ENCODE data around the gene CENPO. TPM values are rescaled to one million over a fixed set of nuclear protein-coding genes. Genes with fewer than 3 reads are reported as not detected.

The CENPO gene
- polyA plus RNA-seq, 1 donor, result 10.5 TPM

DNA sequence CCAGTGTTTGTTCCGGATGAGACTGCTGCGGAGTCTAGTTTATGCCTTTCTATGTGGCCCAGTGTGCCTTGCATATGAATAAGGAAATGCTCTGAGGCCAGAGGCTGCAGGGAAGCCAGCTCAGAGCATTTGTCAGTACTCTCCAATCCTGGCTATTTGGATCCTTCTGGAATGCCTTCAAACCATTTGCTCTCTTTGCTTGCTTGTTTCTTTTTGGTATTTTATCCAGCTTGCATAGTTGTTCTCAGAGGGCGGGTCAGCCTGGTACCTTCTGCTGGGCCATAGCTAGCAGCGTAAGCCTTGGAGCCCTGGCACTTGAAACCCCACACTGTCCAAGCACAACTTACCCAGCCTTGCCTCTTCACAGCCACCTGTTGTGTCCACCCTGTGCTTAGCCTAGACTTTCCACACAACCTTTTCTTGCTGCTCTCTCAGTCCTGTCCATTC is 20.5 kb downstream of the CENPO start:
- Histone ChIP-seq H3K36me3 (ENCODE audit: control insufficient read depth, insufficient read depth, low read length) (peaks cover 30% of the 10 kb centered on the region), H3K4me3 (ENCODE audit: low read length) (no peak overlapping the region), H3K9me3 (ENCODE audit: control insufficient read depth, low read depth, low read length) (no peaks in the 10 kb centered on the region), H3K27ac (ENCODE audit: low read length) (no peak overlapping the region), H3K27me3 (ENCODE audit: control insufficient read depth, insufficient read depth, low read length) (no peaks in the 10 kb centered on the region), H3K4me1 (ENCODE audit: control insufficient read depth, insufficient read depth, low read length) (no peaks in the 10 kb centered on the region)
- WGBS (ENCODE audit: insufficient coverage, low lambda C conversion rate), result no CpG with 5 or more reads among the region's 4 CpGs
- no peak for DNase-seq

DNA sequence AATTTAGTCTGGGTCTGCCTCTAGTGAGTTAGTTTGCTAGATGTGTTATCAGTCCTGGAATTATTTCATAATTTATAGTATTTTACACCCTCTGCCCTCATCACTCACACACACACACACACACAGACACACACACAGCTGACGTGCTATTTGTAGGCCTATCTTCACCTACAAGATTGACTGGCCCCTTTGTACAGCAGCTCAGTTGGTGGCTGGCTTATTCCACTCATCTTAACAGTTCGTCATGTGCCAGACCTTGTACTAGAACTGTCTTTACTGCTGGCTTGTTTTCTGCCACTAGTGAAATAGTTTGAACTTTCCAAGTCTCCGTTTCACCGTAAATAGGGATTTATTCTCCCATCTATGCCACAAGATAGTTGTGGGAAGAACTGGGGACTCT is 21.3 kb downstream of the CENPO start:
- no peak overlapping the region for H3K4me3 ChIP-seq (ENCODE audit: low read length)
- H3K9me3 ChIP-seq (ENCODE audit: control insufficient read depth, low read depth, low read length), result no peaks in the 10 kb centered on the region
- WGBS (ENCODE audit: insufficient coverage, low lambda C conversion rate), result no CpG with 5 or more reads among the region's 4 CpGs
- DNase-seq, result no peak
- no peak overlapping the region for H3K27ac ChIP-seq (ENCODE audit: low read length)
- peaks cover 38% of the 10 kb centered on the region for H3K36me3 ChIP-seq (ENCODE audit: control insufficient read depth, insufficient read depth, low read length)
- no peaks in the 10 kb centered on the region for H3K4me1 ChIP-seq (ENCODE audit: control insufficient read depth, insufficient read depth, low read length)
- no peaks in the 10 kb centered on the region for H3K27me3 ChIP-seq (ENCODE audit: control insufficient read depth, insufficient read depth, low read length)

DNA sequence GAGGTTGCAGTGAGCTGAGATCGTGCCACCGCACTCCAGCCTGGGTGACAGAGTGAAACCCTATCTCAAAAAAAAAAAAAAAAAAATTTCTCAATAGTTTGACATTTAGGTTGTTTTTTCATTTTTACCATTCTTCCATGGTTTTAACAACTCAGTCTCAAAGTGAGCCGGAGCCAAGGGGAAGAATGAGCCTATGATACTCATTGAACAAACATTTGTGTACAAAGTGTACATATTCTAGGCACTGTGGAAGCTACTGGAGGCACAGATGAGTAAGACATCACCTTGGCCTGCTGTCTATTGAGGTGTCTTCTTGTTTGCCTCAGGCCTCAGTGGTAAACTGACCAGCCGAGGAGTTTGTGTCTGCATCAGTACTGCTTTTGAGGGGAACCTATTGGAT is 21.9 kb downstream of the CENPO start:
- H3K4me1 ChIP-seq (ENCODE audit: control insufficient read depth, insufficient read depth, low read length), result no peaks in the 10 kb centered on the region
- no CpG with 5 or more reads among the region's 4 CpGs for WGBS (ENCODE audit: insufficient coverage, low lambda C conversion rate)
- no peaks in the 10 kb centered on the region for H3K9me3 ChIP-seq (ENCODE audit: control insufficient read depth, low read depth, low read length)
- no peak overlapping the region for H3K27ac ChIP-seq (ENCODE audit: low read length)
- H3K4me3 ChIP-seq (ENCODE audit: low read length), result no peak overlapping the region
- H3K27me3 ChIP-seq (ENCODE audit: control insufficient read depth, insufficient read depth, low read length), result no peaks in the 10 kb centered on the region
- no peak for DNase-seq
- peaks cover 43% of the 10 kb centered on the region for H3K36me3 ChIP-seq (ENCODE audit: control insufficient read depth, insufficient read depth, low read length)

DNA sequence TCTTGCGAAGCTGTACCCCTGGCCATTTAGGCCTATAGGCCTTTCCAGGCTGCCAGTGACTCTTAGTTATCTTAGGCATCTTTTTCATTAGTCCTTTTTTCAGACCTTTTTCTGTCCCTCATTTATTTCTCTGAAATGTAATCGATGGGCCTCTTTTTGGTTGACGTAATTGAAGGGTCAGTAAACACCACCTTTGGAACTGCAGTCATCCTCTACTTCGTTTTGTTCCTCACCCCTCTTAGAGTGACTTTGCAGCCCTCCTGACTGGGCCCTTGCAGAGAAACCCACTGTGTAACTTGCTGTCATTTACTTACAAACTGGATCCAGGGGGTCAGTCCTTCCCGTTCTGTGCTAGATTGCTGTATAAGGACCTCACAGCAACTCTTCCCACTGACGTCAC is 23.2 kb downstream of the CENPO start:
- Histone ChIP-seq H3K36me3 (ENCODE audit: control insufficient read depth, insufficient read depth, low read length) (peaks cover 55% of the 10 kb centered on the region), H3K4me1 (ENCODE audit: control insufficient read depth, insufficient read depth, low read length) (no peaks in the 10 kb centered on the region), H3K27ac (ENCODE audit: low read length) (no peak overlapping the region), H3K27me3 (ENCODE audit: control insufficient read depth, insufficient read depth, low read length) (no peaks in the 10 kb centered on the region), H3K4me3 (ENCODE audit: low read length) (no peak overlapping the region), H3K9me3 (ENCODE audit: control insufficient read depth, low read depth, low read length) (no peaks in the 10 kb centered on the region)
- no CpG with 5 or more reads among the region's 6 CpGs for WGBS (ENCODE audit: insufficient coverage, low lambda C conversion rate)
- no peak for DNase-seq

DNA sequence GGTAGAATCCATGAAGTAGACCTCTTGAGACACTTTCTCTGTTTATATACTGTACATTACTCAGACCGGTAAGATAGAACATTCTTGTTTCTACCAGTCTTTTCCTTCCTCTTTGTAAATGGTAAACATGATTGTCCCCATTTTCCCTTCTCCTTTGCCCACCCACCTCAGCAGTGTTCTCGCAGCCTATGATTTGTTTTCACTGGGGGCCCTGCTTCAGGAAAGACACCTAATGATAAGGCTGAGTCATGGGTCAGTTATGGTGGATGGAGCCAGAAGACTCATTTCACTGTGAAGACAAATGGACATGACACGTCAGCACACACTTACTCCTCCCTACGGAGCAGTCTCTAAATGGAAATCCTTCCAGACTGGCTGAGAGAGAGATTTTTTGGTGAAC is 23.7 kb downstream of the CENPO start:
- no peaks in the 10 kb centered on the region for H3K27me3 ChIP-seq (ENCODE audit: control insufficient read depth, insufficient read depth, low read length)
- H3K36me3 ChIP-seq (ENCODE audit: control insufficient read depth, insufficient read depth, low read length), result peaks cover 60% of the 10 kb centered on the region
- no peaks in the 10 kb centered on the region for H3K4me1 ChIP-seq (ENCODE audit: control insufficient read depth, insufficient read depth, low read length)
- WGBS (ENCODE audit: insufficient coverage, low lambda C conversion rate), result 100% methylated on average over 1 of the region's 4 CpGs
- H3K9me3 ChIP-seq (ENCODE audit: control insufficient read depth, low read depth, low read length), result no peaks in the 10 kb centered on the region
- H3K27ac ChIP-seq (ENCODE audit: low read length), result no peak overlapping the region
- H3K4me3 ChIP-seq (ENCODE audit: low read length), result no peak overlapping the region
- no peak for DNase-seq

DNA sequence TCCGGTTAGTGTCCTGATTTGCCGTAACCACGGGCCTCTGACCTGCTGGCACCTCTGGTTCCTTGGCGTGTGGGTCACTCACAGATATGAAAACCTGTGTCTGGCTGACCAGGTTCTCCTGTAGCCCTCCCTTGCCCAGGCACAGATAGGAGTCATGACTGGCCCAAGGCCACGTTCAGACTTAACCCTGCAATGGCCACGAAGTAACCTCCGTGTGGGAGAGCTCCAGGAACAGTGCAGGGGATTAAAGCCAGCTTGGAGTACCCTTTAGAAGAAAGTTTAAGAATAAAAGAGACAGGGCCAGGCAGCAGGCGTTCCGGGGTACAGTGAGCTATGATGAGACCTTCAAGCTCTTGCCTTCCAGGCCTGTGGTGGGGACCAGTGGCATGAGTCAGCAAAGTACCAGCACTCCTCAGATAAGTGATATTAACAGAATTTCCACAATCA is 25.5 kb downstream of the CENPO start:
- no peak overlapping the region for H3K4me3 ChIP-seq (ENCODE audit: low read length)
- DNase-seq, result no peak
- H3K27me3 ChIP-seq (ENCODE audit: control insufficient read depth, insufficient read depth, low read length), result no peaks in the 10 kb centered on the region
- H3K4me1 ChIP-seq (ENCODE audit: control insufficient read depth, insufficient read depth, low read length), result no peaks in the 10 kb centered on the region
- no peak overlapping the region for H3K27ac ChIP-seq (ENCODE audit: low read length)
- WGBS (ENCODE audit: insufficient coverage, low lambda C conversion rate), result no CpG with 5 or more reads among the region's 9 CpGs
- H3K36me3 ChIP-seq (ENCODE audit: control insufficient read depth, insufficient read depth, low read length), result peaks cover 74% of the 10 kb centered on the region
- no peaks in the 10 kb centered on the region for H3K9me3 ChIP-seq (ENCODE audit: control insufficient read depth, low read depth, low read length)

DNA sequence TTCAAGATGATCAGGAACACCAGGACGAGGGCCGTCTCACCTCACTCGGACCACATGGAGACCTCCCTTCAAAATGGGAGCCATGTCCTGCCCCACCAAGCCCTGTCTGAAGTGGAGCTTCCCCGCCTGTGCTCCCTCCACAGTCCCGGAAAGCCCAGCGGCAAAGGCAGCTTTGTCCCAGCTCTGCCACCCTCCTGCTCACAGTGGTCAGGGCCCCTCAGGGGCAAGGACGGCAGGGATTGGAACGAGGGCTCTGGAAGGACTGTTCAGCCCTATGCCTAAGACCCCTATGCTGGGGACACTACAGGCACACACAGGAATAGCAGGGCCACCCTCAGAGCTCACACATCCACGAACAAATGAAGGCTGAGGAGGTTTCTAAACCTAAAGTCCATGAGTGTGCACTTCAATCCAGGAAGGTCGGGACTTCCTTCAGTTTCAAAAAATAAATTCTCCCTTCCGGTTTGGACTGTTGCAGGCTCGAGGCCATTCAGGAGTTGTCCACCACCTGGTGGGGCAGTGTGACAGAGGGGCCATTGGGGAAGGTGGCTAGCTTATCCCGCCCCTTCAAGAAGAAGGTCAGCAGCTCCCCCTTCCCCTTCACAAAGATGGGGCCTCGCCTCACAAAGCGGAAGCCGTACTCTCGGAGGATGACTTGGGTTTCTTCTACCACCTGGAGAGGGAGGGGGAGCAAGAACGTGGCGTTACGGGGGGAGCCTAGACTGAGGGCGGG is 26.4 kb downstream of the CENPO start:
- DNase-seq, result no peak
- Histone ChIP-seq H3K4me3 (ENCODE audit: low read length) (no peak overlapping the region), H3K27me3 (ENCODE audit: control insufficient read depth, insufficient read depth, low read length) (no peaks in the 10 kb centered on the region), H3K4me1 (ENCODE audit: control insufficient read depth, insufficient read depth, low read length) (no peaks in the 10 kb centered on the region), H3K9me3 (ENCODE audit: control insufficient read depth, low read depth, low read length) (no peaks in the 10 kb centered on the region), H3K36me3 (ENCODE audit: control insufficient read depth, insufficient read depth, low read length) (peaks cover 74% of the 10 kb centered on the region), H3K27ac (ENCODE audit: low read length) (no peak overlapping the region)
- no CpG with 5 or more reads among the region's 21 CpGs for WGBS (ENCODE audit: insufficient coverage, low lambda C conversion rate)

DNA sequence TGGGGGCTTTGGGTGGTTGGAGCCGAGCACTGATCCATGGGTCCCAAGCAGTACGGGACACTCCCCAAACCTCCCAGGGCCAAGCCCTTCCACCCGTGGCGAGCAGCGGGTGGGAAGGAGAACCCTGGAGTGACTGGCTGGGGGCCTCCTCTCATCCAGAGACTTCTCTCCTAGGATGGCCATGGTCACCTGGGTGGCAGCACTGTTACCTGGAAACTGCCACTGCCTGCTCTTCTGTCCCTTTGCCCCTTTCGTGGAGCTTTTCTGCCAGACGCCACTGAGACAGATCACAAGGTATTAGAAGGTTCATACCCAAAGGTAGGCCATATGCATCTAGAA is 26.9 kb downstream of the CENPO start:
- no peak for DNase-seq
- no CpG with 5 or more reads among the region's 7 CpGs for WGBS (ENCODE audit: insufficient coverage, low lambda C conversion rate)
- Histone ChIP-seq H3K4me3 (ENCODE audit: low read length) (no peak overlapping the region), H3K27me3 (ENCODE audit: control insufficient read depth, insufficient read depth, low read length) (no peaks in the 10 kb centered on the region), H3K9me3 (ENCODE audit: control insufficient read depth, low read depth, low read length) (no peaks in the 10 kb centered on the region), H3K27ac (ENCODE audit: low read length) (no peak overlapping the region), H3K4me1 (ENCODE audit: control insufficient read depth, insufficient read depth, low read length) (no peaks in the 10 kb centered on the region), H3K36me3 (ENCODE audit: control insufficient read depth, insufficient read depth, low read length) (peaks cover 74% of the 10 kb centered on the region)

DNA sequence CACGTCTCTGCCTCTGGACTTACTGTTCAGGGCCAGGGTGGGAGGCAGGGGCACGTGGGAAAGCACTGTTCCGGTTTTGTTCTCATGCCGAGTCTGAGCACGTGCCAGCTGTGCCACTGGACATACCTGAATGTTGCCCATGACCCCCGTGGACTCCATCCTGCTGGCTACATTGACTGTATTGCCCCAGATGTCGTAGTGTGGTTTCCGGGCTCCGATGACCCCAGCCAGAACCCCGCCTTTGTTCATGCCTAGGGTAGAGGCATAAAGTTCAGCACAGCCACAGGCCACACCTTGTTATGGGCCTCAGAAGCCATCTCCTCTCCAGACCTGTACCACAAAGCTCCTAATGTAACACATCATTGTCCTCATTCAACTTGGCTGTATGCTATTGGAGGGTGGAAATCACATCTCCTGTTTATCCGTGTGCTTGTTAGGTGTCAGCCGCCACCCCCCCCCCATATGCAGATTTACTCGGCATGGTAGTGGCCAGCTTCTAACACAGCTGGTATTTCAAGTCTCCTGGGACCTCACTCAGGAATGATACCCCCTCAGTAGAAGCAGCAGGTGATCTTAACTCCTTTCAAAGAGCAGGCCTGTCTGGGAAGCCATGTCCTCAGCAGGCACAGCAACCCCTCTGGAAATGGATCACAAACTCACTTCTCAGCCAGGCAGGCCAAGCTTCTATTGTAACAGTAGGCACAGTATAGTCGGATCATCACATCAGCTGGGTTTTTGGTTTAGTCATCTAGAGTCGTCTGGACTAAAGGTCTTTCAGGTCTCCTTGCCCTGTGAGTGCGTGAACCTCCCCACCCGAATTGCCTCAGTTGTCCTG is 27.6 kb downstream of the CENPO start:
- no peak overlapping the region for H3K27ac ChIP-seq (ENCODE audit: low read length)
- H3K36me3 ChIP-seq (ENCODE audit: control insufficient read depth, insufficient read depth, low read length), result peaks cover 71% of the 10 kb centered on the region
- WGBS (ENCODE audit: insufficient coverage, low lambda C conversion rate), result no CpG with 5 or more reads among the region's 17 CpGs
- H3K4me3 ChIP-seq (ENCODE audit: low read length), result no peak overlapping the region
- H3K4me1 ChIP-seq (ENCODE audit: control insufficient read depth, insufficient read depth, low read length), result no peaks in the 10 kb centered on the region
- no peaks in the 10 kb centered on the region for H3K9me3 ChIP-seq (ENCODE audit: control insufficient read depth, low read depth, low read length)
- no peak for DNase-seq
- H3K27me3 ChIP-seq (ENCODE audit: control insufficient read depth, insufficient read depth, low read length), result no peaks in the 10 kb centered on the region

DNA sequence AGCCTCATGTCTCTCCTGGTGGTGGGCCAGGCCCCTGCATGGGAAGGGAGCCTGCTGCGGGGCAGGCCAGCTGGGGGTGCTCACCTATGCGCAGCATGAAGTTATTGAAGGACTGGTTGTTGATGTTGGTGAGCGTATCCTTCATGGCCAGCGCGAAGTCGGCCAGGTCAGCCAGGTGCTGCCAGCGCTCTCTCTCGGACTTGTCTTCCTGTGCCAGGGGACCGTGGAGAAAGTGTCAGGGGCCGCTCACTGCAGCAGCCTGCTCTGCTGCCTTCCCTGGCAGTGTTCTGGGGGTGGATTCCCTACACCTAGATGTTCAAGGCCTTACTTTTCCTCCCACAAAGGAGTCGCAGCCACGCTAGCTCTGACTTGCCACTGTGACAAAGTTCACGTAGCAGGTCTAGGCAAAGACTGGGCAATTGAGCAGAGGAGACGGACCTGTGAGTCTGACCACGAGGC is 28.2 kb downstream of the CENPO start:
- Histone ChIP-seq H3K4me1 (ENCODE audit: control insufficient read depth, insufficient read depth, low read length) (no peaks in the 10 kb centered on the region), H3K27ac (ENCODE audit: low read length) (no peak overlapping the region), H3K4me3 (ENCODE audit: low read length) (no peak overlapping the region), H3K36me3 (ENCODE audit: control insufficient read depth, insufficient read depth, low read length) (peaks cover 65% of the 10 kb centered on the region), H3K27me3 (ENCODE audit: control insufficient read depth, insufficient read depth, low read length) (no peaks in the 10 kb centered on the region), H3K9me3 (ENCODE audit: control insufficient read depth, low read depth, low read length) (no peaks in the 10 kb centered on the region)
- no peak for DNase-seq
- WGBS (ENCODE audit: insufficient coverage, low lambda C conversion rate), result no CpG with 5 or more reads among the region's 15 CpGs

Data from large intestine (tissue), 3 donors.